ENCODE data around the gene LDOC1. TPM values are rescaled to one million over a fixed set of nuclear protein-coding genes. Genes with fewer than 3 reads are reported as not detected.

Gene LDOC1
- total and polyA plus RNA-seq, 2 of the 4 experiments (the other 2 are of a cell fraction) = 5.4 to 52.1 TPM

GRCh38 chrX:141183000-141183399, 6.1 kb upstream of the LDOC1 start:
- Histone ChIP-seq H3K79me1 (ENCODE audit: low read depth in 1 of 2, low read length in 2 of 2) (no peaks in the 10 kb centered on the region), H4K5ac (ENCODE audit: low read depth, low read length) (no peak overlapping the region), H3K18ac (ENCODE audit: low read depth, low read length) (no peak overlapping the region), H3K36me3 (ENCODE audit: control insufficient read depth, insufficient read depth, low read length) (no peaks in the 10 kb centered on the region), H3K27me3 (ENCODE audit: control insufficient read depth, insufficient read depth, low read length) (no peaks in the 10 kb centered on the region), H3K9me1 (ENCODE audit: insufficient read depth, low read length) (peaks cover 2% of the 10 kb centered on the region; the same call in 1 of the 2 replicates), H2BK20ac (ENCODE audit: low read depth, low read length) (no peak overlapping the region), H2BK5ac (ENCODE audit: low read depth, low read length, poor library complexity, severe bottlenecking) (no peak overlapping the region), H3K4me3 (ENCODE audit: insufficient read depth, low read depth, low read length) (no peak overlapping the region), H4K20me1 (ENCODE audit: insufficient read depth, low read length) (no peaks in the 10 kb centered on the region), H3K9me3 (ENCODE audit: control insufficient read depth, insufficient read depth, low read length) (no peaks in the 10 kb centered on the region), H4K8ac (ENCODE audit: low read depth in 2 of 2, low read length in 2 of 2) (no peak overlapping the region), H2AFZ (replicated peaks; ENCODE audit: low read length, poor library complexity) (no peak overlapping the region), H2BK120ac (ENCODE audit: low read depth, low read length) (no peak overlapping the region), H3K23ac (ENCODE audit: low read depth, low read length) (no peak overlapping the region), H4K91ac (ENCODE audit: insufficient read depth, low read depth, low read length) (no peak overlapping the region), H3K27ac (ENCODE audit: insufficient read depth, low read length) (no peak overlapping the region), H2AK9ac (replicated peaks; ENCODE audit: low read depth, low read length, poor library complexity) (no peak overlapping the region), H3K56ac (ENCODE audit: extremely low read depth, insufficient read depth, low read length) (no peak overlapping the region), H3K4me1 (ENCODE audit: control insufficient read depth, insufficient read depth, low read length) (no peaks in the 10 kb centered on the region), H3K14ac (replicated peaks; ENCODE audit: low read depth, low read length) (no peak overlapping the region), H2BK15ac (ENCODE audit: low read depth, low read length) (no peak overlapping the region), H3K9ac (ENCODE audit: low read depth, low read length) (no peak overlapping the region), H3K4ac (ENCODE audit: low read depth, low read length) (no peak overlapping the region), H3K4me2 (ENCODE audit: low read depth, low read length) (no peak overlapping the region), H2AK5ac (ENCODE audit: low read depth, low read length) (no peak overlapping the region)
- 68% methylated on average over 3 of the region's 5 CpGs; no CpG with 5 or more reads in 1 of the 2 experiments for WGBS, 2 experiments (ENCODE audit: extremely low coverage in 2 of 2, insufficient read length in 1 of 2)
- TF ChIP-seq MAZ (IDR thresholded peaks at IDR 0.05; ENCODE audit: borderline replicate concordance, low read depth, low read length) = no peak
- no peak for TF ChIP-seq POLR2A (IDR thresholded peaks at IDR 0.05; ENCODE audit: low read depth, low read length)
- no peak for TF ChIP-seq SMC3 (IDR thresholded peaks at IDR 0.05; ENCODE audit: low read depth, low read length)
- no peak for TF ChIP-seq RCOR1 (IDR thresholded peaks at IDR 0.05; ENCODE audit: insufficient replicate concordance, low read length)
- TF ChIP-seq MAFK (IDR thresholded peaks at IDR 0.05; ENCODE audit: low read depth, low read length) = no peak
- no peak for TF ChIP-seq CTCF (conservative IDR thresholded peaks at IDR 0.05; ENCODE audit: low read depth, low read length)
- TF ChIP-seq CHD1 (IDR thresholded peaks at IDR 0.05; ENCODE audit: low read depth, low read length) = no peak
- TF ChIP-seq NFE2L2 (IDR thresholded peaks at IDR 0.05; ENCODE audit: low read depth, low read length) = no peak
- CTCF ChIA-PET = no interaction called here
- in situ Hi-C loops (cut with MboI; ENCODE audit: low sequenced_read_pairs) (no loop called here), dilution Hi-C loops (cut with HindIII; ENCODE audit: low sequenced_read_pairs, unreplicated experiment) (no loop called here), intact Hi-C loops (cut with micrococcal nuclease) (no loop called here)
- ATAC-seq (ENCODE audit: low read depth) (no peak), DNase-seq (no peak)
- POLR2A ChIA-PET (ENCODE audit: unreplicated experiment) = no interaction called here
- BruUV-seq (replicated peaks) = no TSS peak

All from IMR-90 (cell line).